ENCODE results near the gene AK4. TPM values are rescaled to one million over a fixed set of nuclear protein-coding genes. Genes with fewer than 3 reads are reported as not detected.

AK4 gene
- total and polyA plus RNA-seq, 2 donors from 2014 or later = 47.6 to 131 TPM

- no peak overlapping the region for H3K27ac ChIP-seq (ENCODE audit: low read depth in 2 of 2, low read length in 2 of 2)
Measured at GRCh38 chr1:65172936-65173690, 25.1 kb downstream of the AK4 start.

DNA sequence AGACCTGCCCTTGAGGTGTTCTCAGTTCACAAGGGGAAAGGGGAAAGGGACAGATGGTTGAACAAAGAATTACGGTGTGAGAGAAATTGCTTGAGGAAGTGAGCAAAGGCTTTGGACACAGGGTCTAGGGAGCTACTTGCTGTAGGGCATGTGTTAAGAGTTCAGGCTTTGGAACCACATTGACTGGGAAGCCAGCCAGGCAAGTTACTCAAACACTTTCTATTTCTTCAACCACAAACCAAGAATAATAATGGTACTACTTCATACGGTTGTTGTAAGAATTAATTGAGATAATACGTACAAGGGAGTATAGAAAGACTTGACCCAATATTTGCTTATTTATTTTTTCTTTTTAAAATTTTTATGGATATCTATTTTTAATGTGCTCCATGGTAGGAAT lies 26.6 kb downstream of the AK4 start:
- peaks cover 0 to 5% (median 4%) of the 10 kb centered on the region in 3 donors for H3K4me1 ChIP-seq (ENCODE audit: control insufficient read depth in 2 of 3, insufficient read depth in 2 of 3, low read depth in 1 of 3, low read length in 3 of 3)
- no peaks in the 10 kb centered on the region for H3K9me3 ChIP-seq (ENCODE audit: control insufficient read depth in 2 of 3, insufficient read depth in 1 of 3, low read length in 3 of 3)
- TF ChIP-seq CTCF (IDR thresholded peaks at IDR 0.05; ENCODE audit: borderline replicate concordance, extremely low read depth, insufficient read depth) = no peak
- no peak overlapping the region for H3K9ac ChIP-seq (ENCODE audit: low read length in 3 of 3)
- FAIRE-seq (peak; percentile 70), DNase-seq (peak in 2 of 5 donors; percentile 29 to 55)
- H3K4me3 ChIP-seq (ENCODE audit: low read length in 3 of 3) = no peak overlapping the region
- H3K27me3 ChIP-seq (ENCODE audit: control insufficient read depth, insufficient read depth, low read length) = no peaks in the 10 kb centered on the region
- no peaks in the 10 kb centered on the region for H3K36me3 ChIP-seq (ENCODE audit: control insufficient read depth in 2 of 3, insufficient read depth in 3 of 3, low read length in 3 of 3)
- H3K27ac ChIP-seq (ENCODE audit: low read depth in 2 of 2, low read length in 2 of 2) = no peak overlapping the region
- intact Hi-C loops (cut with DNase I) = no loop called here

More at GRCh38 chr1:65172936-65173690, 25.1 kb downstream of the AK4 start:
- no peak for TF ChIP-seq CTCF (IDR thresholded peaks at IDR 0.05; ENCODE audit: borderline replicate concordance, extremely low read depth, insufficient read depth)
- Histone ChIP-seq H3K9me3 (ENCODE audit: control insufficient read depth in 2 of 3, insufficient read depth in 1 of 3, low read length in 3 of 3) (no peaks in the 10 kb centered on the region), H3K27me3 (ENCODE audit: control insufficient read depth, insufficient read depth, low read length) (no peaks in the 10 kb centered on the region), H3K36me3 (ENCODE audit: control insufficient read depth in 2 of 3, insufficient read depth in 3 of 3, low read length in 3 of 3) (no peaks in the 10 kb centered on the region), H3K9ac (ENCODE audit: low read length in 3 of 3) (no peak overlapping the region), H3K4me1 (ENCODE audit: control insufficient read depth in 2 of 3, insufficient read depth in 2 of 3, low read depth in 1 of 3, low read length in 3 of 3) (peaks cover 0 to 5% (median 4%) of the 10 kb centered on the region in 3 donors), H3K4me3 (ENCODE audit: low read length in 3 of 3) (no peak overlapping the region)
- DNase-seq = no peak
- intact Hi-C loops (cut with DNase I) = no loop called here
- FAIRE-seq = no peak

- no peaks in the 10 kb centered on the region for H3K36me3 ChIP-seq (ENCODE audit: control insufficient read depth in 2 of 3, insufficient read depth in 3 of 3, low read length in 3 of 3)
- TF ChIP-seq CTCF (IDR thresholded peaks at IDR 0.05; ENCODE audit: borderline replicate concordance, extremely low read depth, insufficient read depth) = no peak
- H3K27me3 ChIP-seq (ENCODE audit: control insufficient read depth, insufficient read depth, low read length) = no peaks in the 10 kb centered on the region
- peak in 2 of 5 donors; percentile 15 to 27 for DNase-seq
- no peak for FAIRE-seq
- H3K9me3 ChIP-seq (ENCODE audit: control insufficient read depth in 2 of 3, insufficient read depth in 1 of 3, low read length in 3 of 3) = no peaks in the 10 kb centered on the region
- H3K27ac ChIP-seq (ENCODE audit: low read depth in 2 of 2, low read length in 2 of 2) = no peak overlapping the region
- intact Hi-C loops (cut with DNase I) = no loop called here
- H3K4me3 ChIP-seq (ENCODE audit: low read length in 3 of 3) = peak overlapping the region in 1 of 3 donors; percentile 12
- H3K9ac ChIP-seq (ENCODE audit: low read length in 3 of 3) = no peak overlapping the region
- H3K4me1 ChIP-seq (ENCODE audit: control insufficient read depth in 2 of 3, insufficient read depth in 2 of 3, low read depth in 1 of 3, low read length in 3 of 3) = peaks cover 0 to 5% (median 2%) of the 10 kb centered on the region in 3 donors
Measured at GRCh38 chr1:65175171-65176055, 27.4 kb downstream of the AK4 start.

Measured in kidney (tissue), 14 donors.